Hematopoietic multipotent progenitor cell treated with erythropoietin and hydrocortisone succinate and interleukin-3 and kit ligand, for 15 days (in vitro differentiated cells): ENCODE data around the gene NDRG3.

Source experiments
- DNase-seq: peaks from one replicate; pipeline ENCODE4 v3.0.0-alpha.2; 2015; ENCODE audit warnings: low spot score

The NDRG3 gene

DNA sequence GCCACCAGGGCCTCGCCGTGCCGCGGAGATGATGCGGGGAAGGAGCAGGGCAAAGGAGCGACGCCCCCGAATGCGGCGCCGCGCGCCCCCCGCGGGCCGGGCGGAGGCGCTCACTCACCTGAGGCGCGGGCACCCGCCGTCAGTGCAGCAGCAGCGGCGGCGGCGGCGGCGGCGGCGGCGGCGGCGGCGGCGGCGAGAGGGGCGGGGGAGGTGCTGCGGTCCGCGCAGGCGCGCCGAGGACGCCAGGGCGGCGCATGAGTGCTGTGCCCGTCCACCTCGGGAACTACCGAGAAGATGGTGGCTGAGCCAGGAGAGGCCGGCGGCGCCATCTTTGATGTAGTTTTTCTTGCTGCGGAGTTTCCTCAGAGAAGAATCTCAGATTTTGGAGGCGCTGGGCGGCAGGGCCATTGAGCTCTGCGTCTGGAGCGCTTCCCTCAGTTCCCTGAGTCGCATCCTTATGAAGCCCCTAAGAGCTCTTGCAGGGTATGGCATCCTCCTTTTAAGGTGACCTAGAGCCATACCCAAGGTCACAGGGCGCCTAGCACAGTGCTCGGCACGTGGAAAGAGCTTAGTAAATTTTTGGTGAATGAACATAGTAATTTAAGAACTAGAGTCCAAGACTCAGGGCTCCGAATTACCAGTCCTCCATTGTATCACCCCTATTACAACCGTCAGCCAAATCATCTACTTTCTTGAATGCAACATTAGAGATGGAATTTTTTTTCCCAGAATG, at the start of gene NDRG3:
TSS of gene NDRG3 (minus strand) at position 164 of the 733 bp plus-strand sequence. CDS start 24,355 bp downstream, outside the sequence.
- DNase-seq, result peak; percentile 91

DNA sequence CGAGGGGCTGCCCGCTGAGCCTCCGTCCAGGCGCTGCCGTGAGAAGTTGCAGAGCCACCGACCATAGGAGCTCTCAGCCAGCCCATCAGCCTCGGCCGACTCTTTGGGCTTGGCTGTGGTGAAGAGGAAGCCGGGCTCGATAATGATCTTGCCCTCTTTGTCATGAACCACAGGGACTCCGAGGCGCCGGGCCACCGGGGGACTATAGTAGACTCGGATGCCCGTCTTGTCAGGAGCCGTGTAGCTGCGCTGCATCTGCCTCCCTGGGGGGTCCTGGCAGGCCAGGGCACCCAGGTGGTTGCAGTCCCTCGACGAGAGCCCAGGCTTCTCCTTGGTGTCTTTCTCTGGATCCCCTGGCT, 48.2 kb upstream of the NDRG3 start:
- no peak for DNase-seq

DNA sequence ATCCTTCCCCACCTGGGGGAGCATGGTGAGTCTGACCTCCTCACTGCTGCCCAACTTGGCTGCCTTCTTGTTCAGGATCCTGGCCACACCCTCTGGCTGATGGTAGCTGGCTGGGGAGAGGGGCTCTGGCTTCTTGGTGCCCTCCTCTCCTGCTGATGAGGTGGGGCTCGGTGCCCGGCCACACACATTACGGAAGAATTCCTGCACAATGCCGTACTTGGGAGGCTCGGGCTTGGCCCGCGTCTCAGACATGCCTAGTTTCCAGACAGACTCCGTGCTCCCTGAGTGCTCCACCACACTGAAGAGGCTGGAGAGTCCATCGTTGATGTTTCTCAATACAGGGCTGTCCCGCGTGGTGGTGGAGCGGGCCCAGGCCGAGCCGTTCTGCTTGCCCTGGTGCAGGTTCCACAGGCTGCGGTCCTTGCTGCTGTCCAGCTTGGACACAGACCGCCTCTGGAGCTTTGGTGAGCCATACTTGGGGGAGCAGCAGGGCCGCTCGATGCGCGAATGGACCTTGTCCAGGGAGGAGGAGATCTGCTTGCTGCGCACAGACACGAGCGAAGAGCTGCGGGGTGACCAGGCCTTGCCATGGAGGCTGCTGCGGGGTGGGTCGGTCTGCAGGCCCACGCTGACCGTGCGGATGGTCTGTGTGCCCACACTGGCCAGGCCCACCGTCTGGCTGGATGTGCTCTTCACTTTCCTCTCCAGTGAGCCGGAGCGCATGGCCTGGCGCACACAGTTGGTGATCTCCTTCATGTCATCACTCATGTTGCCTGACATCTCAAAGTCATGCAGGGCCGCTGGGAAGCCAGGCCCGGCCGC, 47.6 kb upstream of the NDRG3 start:
- no peak for DNase-seq

DNA sequence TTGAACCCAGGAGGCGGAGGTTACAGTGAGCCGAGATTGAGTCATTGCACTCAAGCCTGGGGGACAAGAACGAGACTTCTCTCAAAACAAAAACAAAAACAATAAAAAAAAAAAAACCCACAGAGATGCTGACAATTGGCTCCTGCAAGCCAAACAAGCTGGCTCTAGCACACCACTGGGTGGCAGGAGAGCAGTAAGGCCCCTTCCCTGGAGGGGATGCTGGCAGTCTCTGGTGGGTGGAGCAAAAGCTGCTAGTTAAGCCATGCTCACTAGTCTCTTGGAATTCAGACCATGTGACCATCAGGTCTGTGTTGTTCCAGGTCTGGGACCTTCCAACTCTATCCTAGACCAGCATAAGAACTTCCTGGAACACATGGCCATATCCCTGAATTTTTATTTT, 46.5 kb upstream of the NDRG3 start:
- DNase-seq, result peak; percentile 17

DNA sequence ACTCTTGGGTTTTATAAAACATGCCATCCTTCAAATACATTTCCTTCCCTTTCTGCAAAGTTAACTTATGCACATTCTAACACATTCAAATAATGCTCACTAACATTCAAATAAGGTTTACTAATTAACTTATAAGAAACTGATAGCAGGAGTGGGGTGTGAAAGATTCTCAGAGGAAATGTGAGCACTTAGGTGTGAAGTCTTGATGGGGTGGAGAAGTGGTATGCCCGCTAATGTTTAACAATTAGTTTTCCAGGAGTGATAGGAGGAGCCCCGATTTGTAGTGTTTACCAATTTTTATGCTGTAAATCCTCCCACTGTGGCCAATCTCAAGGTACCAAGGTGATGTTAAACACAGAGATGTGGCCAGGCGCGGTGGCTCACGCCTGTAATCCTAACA, 46.0 kb upstream of the NDRG3 start:
- no peak for DNase-seq

DNA sequence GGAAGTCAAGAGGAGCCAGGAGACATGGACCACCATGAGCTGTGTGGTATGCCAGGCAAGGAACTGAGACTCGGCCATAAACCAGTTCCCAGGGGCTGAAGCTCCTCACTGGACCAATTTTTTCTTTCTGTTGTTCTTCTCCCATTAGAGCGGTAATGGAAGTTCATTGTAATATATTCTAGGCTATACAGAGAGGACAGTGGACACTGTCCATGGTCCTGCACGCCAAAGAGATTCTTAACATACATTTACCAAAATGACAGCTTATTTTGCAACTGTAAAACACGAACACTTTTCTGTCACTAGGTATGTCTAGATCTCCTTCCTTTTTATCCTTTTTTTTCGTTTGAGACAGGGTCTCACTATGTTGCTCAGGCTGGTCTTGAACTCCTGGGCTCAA, 40.8 kb upstream of the NDRG3 start:
- DNase-seq, result no peak

DNA sequence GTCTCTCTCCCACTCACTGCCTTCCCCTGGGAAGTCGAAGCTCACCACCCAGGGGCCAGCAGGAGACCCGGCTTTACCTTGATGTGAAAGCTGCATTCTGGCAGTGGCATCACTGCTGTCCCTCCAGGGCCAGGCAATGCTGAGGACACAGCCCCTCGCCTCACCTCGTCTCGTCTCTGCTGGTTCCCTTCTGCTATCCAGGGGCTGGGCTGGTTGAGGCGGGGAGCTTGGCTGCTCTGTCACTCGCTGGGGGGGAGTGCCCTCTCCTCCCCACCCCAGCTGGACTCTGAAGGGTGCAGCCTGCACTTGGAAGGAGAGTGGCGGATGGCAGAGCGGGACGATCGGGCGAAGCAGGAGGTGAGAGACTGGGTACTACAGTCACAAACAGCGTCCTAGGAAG, 40.4 kb upstream of the NDRG3 start:
- DNase-seq, result no peak

DNA sequence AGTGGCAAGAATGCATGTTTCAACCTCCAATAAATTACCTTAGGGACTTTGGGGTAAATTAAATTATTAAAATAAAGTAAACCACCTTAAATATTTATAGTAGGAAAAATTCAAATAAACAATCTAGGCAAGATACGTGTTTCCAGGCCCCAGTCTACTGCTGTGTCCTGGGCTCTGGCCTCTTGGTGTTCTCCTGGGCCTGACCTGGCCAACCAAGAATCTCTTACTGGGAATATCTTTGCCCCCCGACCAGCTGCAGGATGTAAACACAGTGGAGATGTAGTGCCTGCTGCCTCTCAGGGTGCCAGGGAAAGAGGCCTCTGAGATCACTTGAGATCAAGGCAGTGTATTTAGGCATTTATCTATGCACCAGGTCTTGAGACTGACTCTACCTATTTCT, 39.4 kb upstream of the NDRG3 start:
- DNase-seq, result no peak

DNA sequence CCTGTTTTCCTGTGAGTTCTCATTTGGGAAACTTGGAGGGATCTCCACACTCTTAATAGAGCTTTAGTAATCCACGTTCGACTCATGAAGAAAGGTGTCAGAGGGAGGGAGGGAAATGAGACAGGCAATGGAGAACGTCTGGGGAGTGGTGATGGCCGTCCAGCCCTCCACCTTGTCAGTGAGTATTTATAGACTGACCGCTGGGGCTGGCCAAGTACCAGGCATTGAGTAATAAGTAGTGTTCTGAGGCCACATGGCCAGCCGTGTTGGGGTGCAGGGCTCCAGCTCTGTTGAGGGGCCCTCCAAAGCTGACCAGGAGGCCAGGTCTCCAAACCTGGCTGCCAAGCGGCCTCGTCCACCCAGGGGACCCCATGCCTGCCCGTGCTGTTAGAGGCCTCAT, 39.0 kb upstream of the NDRG3 start:
- DNase-seq, result no peak

DNA sequence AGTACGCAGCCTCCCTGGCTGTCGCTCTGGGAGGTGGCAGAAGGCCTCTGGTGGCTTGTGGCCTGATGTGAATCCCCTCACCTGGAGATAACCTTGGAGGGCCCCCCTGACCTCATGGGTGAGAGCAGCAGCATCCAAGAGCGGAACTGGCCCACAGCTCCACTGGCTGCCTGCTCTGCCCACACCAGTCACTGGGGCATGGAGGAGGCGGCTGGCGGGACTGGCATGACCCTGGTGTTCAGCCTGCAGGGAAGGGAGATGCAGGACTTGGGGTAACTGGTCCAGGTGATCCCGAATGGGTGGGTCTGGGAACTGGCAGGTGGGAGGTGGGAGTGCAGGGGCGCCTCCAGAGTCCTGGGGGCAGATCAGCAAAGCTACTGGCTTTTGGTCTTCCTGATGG, 38.2 kb upstream of the NDRG3 start:
- DNase-seq, result no peak

DNA sequence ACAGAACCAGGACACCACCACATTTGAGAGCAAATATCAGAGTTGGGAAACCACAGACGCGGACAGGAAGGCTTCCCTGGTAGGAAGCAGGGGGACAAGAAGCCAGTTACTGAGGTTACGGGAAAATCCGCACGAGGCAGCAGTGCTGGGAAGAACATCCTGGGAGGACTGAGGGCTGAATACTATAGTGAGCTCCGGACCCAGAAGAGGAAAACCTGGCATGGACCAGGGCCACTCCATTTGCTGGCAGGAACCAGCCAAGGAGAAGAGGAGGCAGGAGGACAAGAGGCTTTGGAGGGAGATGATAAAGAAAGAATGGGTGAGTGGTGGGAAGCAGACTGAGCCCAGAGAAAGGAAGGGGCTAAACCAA, 33.8 kb upstream of the NDRG3 start:
- no peak for DNase-seq

DNA sequence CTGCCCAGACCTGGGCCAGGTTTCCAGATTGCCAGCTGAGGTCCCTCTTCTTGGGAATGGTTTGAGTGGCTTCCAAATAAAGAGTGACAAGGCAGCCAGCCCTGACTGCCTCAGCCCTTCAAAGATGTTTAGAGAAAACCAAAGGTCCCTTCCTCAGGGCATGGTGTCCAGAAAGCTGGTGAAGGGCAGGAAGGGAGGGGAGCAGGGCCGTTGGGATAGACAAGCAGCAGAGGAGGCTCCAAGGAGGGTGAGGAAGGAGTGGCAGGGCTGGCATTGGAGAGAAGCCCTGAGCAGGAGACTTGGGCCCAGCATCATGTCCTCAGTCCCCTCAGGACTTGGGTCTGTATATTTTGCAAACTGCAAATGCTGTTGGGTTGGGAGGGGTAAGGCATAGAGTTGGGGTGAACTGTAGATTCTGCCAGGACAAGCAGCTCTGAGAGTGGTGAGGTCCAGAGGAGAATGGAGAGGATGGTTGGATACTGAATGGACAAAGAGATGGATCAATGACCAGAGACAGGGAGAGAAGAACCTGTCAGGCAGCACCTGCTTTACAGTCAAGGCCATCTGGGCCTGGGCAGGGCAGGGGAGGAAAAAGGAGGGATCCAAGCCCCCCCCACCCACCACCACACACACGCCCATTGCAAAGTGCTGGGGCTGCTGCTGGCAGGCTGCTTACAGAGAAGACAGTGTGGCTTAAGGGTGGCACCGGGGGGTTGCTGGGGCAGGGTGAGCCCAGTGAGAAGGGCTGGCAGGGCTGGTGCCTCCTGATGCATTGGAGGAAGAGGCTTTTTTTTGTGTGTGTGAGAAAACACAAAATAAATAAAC, 33.2 kb upstream of the NDRG3 start:
- no peak for DNase-seq

DNA sequence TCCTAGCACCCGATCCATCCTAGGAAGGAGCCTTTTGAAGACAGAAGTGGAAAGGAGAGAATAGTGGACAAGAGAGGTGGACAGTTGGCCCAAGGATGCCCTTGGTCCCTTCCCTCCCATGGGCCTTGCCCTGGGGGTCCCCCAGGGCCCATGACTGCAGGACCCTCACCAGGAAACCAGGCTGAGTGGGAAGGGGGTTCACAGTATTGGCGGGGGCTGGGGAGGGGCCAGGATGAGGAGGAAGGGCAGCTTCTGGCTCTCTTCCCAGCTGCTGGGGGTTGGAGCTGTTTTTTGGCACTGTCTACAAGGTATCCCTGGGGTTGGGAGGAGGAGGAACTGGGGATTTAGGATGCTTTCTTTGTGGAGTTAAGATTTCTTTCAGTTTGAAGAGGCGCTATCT, 31.7 kb upstream of the NDRG3 start:
- no peak for DNase-seq

DNA sequence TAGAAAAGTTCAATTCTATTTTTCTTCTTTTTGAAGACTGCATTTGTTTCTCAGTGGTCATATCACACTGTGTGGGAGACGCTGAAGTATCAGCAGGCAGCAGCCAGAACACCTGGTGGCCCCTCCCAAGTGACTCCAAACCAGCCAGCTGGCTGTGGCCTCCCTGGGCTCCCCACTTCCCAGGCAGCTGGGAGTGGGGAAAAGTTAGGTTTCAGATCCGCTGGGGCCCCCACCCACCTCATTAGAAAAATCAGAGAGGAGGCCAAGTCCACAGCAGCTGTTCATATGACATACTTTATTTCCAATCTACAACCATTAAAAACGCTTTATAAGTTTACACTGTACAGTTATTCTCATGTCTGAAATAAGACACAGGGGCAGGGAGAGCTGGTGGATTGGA, 31.3 kb upstream of the NDRG3 start:
- no peak for DNase-seq

DNA sequence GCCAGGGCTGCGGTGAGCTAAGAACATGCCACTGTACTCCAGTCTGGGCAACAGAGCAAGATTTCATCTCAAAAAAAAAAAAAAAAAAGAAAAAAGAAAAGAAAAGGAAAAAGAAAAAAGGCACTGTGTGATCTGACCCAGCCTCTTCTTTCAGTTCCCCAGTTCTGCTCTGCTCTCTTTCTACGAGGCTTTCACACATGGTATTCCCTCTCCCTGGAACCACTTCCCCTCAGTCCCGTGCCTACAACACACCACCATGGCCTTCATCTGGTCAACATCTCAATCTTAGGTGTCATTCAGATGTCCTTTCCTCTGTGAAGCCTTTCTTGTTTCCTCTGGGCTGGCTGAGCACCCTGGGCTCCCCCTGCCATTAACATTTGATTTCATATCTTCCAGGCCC, 29.9 kb upstream of the NDRG3 start:
- DNase-seq, result no peak

DNA sequence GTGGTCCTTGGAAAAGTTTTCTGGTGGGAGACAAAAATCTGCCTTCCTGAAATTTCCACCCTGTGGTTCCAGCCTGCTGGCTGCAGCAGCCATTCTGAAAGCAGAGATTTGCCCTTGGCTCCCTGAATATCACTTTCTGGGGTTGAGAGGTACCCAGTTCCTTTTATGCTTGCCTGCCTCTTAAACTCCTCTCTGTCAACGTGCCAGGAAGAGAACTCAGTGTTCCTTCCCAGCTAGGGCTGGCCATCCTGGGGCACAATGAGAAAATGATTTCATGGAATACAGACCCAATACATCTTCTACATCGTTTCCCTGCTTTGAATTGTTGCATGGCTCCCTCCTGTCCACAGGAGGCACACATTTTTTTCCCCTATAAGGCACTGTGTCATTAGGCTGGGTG, 29.3 kb upstream of the NDRG3 start:
- DNase-seq, result no peak

DNA sequence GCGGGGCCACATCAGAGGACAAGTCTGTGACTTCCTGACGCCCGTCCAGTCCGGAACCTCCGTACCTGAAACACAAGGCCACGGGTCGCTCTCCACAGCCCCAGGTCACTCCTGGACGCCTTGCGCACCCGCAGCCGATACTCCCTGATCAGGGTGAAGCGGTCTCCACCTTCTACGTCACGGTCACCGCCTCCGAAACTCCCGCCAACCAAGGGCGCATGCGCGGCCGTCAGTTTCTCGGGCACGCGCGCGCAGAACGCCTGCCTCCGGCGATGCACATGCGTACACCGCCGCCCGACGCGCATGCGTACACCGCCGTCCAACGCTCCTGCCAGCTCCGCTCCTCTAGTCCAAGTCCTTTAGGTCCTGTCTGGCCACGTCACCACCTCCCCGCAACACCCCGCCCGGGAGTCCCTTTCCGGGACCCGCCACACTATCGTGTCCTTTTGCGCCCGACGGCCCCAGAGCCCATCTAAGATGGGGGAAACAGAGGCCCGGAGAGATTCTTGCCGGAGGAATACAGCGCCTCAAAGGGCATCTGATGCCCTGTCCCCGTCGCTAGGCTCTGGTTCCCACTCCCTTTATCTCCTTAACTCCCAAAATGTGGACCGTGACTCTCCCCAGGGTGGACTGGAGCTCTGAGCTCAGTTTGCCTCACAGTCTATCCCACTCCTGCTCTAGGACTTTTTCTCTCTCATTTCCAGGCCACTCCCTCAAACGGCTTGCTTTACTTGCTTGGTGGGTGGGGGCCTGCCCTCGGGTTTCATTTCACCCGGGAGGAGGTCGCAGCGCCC, 27.9 kb upstream of the NDRG3 start, which contains the start of gene DSN1:
TSS of gene DSN1 (minus strand) at position 167 of the 794 bp plus-strand sequence. CDS start 2,305 bp downstream, outside the sequence.
- DNase-seq, result peak; percentile 99

DNA sequence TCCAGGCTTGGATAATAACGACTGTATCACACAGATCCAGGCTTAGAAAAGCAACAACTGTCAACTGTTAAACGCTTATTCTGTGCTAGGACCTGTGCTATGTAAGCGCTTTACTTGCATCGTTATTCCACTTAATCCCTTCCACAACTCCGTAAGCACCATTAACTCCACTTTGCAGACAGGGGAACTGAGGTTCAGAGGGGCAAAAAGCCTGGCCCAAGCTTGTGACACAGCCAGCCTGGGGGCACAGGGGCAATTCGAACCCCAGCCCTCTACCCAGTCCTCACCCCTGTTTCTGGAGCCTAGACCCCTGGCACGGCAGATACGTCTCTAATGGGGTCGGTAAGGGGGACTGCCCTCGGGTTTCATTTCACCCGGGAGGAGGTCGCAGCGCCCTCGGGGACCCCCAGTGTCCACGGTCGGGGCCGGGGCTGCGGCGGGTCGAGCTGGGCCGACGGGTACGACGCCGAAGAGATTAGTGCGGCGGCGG, 27.3 kb upstream of the NDRG3 start:
- DNase-seq, result peak; percentile 27

DNA sequence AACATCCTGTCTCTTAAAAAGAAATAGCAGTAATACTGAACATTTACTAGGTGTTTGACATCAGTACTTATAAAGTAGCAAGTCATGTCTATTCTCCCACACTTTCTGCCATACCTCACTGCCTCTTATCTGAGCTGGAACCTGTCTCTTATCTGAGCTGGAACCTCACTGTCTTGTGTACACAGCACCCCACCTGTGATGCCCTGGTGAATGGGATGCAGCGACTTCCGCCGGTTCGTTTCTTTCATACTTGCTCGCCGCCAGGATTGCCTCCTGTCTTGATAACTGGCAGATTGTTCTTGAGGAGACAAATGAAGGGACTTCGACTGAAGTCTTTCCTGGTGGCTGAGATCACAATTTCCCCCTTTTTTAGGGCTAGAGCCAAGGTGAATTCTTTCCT, 24.8 kb upstream of the NDRG3 start:
- DNase-seq, result no peak

DNA sequence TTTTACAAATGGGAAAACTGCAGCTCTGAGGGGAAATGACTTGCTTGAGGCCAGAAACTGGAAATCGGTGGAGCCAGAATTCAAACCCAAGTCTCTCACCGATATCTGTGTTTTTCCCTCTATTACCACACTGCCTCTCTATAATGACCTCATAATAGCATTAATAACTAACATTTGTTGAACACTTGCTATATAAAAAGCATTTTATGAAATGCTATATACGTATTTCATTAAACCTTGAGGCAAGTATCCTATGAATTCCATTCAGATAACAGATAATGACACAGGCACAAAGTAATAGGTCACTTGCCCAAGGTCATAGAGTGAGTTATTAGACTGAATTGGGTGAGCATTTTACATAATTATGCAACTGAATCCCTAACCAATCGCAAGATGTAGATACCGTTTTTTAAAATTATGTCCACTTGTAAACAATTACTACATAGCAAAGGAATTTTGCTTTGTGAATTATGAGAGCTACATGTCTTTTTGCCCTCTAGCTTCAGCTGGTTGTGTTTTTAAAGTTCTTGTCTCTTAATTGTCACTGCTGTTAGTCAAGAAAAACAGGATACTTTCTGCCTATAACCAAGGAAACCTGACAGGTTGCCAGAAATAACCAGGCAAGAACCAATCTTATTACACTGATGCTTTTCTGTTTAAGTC, 23.0 kb upstream of the NDRG3 start:
- no peak for DNase-seq

DNA sequence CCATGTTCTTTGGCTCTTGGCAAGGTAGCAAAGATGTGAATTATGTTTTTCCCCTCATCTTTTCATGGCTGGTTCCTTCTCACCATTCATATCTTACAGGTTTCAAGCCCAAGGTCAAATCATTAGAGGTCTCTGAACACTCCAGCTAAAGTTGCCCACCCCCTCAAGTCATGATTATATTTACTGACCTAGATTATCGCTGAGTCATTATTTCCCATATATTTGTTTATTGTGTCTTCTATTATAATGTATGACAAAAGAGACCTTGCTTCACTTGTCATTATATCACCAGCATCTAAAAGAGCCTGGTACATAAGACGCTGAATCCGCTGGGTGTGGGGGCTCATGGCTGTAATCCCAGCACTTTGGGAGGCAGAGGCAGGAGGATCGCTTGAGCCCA, 15.2 kb upstream of the NDRG3 start:
- DNase-seq, result no peak
